SK-N-SH treated with all-trans-retinoic acid at 6 μM for 48 hours (cell line): ENCODE measurements around the gene CBFA2T3.

Experiments
- CREB5 ChIP-seq: fragments of 250-450 bp; sonication (Bioruptor Pico); IDR thresholded peaks from 2 replicates; pipeline ENCODE4 v1.5.1; 2020; ENCODE audit warnings: low read depth, mild to moderate bottlenecking, moderate library complexity
- GLIS3 ChIP-seq: fragments of 250-450 bp; sonication (Bioruptor Pico); IDR thresholded peaks from 2 replicates; pipeline ENCODE4 v1.5.0; 2020; ENCODE audit warnings: mild to moderate bottlenecking, moderate library complexity
- PATZ1 ChIP-seq: fragments of 250-450 bp; sonication (Bioruptor Pico); IDR thresholded peaks from 2 replicates; pipeline ENCODE4 v1.8.0; 2020; ENCODE audit warnings: mild to moderate bottlenecking, moderate library complexity, borderline replicate concordance
- PPARA ChIP-seq: fragments of 250-450 bp; sonication (Bioruptor Pico); IDR thresholded peaks from 2 replicates; pipeline ENCODE4 v1.5.0; 2020; ENCODE audit warnings: mild to moderate bottlenecking, borderline replicate concordance
- RARB ChIP-seq: fragments of 250-450 bp; sonication (Bioruptor Pico); IDR thresholded peaks from 2 replicates; pipeline ENCODE4 v1.8.0; 2021; ENCODE audit warnings: mild to moderate bottlenecking, moderate library complexity
- TOX ChIP-seq: fragments of 250-450 bp; sonication (Bioruptor Pico); IDR thresholded peaks from 2 replicates; pipeline ENCODE4 v1.8.0; 2021; ENCODE audit warnings: mild to moderate bottlenecking, moderate library complexity, borderline replicate concordance
- ZC3H10 ChIP-seq: fragments of 250-450 bp; sonication (Bioruptor Pico); IDR thresholded peaks from 2 replicates; pipeline ENCODE4 v1.5.1; 2021; ENCODE audit warnings: mild to moderate bottlenecking, moderate library complexity
- ZFP3 ChIP-seq: fragments of 250-450 bp; sonication (Bioruptor Pico); IDR thresholded peaks from 2 replicates; pipeline ENCODE4 v1.5.0; 2020; ENCODE audit warnings: mild to moderate bottlenecking, moderate library complexity
- ZFP30 ChIP-seq: fragments of 450-650 bp; formaldehyde crosslinking; IDR thresholded peaks from 2 replicates; pipeline ENCODE4 v1.5.0; 2022; ENCODE audit warnings: mild to moderate bottlenecking, moderate library complexity
- ZNF565 ChIP-seq: fragments of 450-650 bp; formaldehyde crosslinking; conservative IDR thresholded peaks from 2 replicates; pipeline ENCODE4 v1.5.0; 2020; ENCODE audit warnings: low read depth, mild to moderate bottlenecking, moderate library complexity
- ZNF8 ChIP-seq: fragments of 450-650 bp; formaldehyde crosslinking; IDR thresholded peaks from 2 replicates; pipeline ENCODE4 v1.5.0; 2020; ENCODE audit warnings: mild to moderate bottlenecking, moderate library complexity

- no peak for TF ChIP-seq ZNF565
- no peak for TF ChIP-seq RARB (CRISPR knock-in tag)
- TF ChIP-seq ZNF8 (CRISPR knock-in tag) = no peak
- no peak for TF ChIP-seq CREB5
- TF ChIP-seq ZFP3 (CRISPR knock-in tag) = no peak
- TF ChIP-seq PPARA (CRISPR knock-in tag) = no peak
- TF ChIP-seq ZFP30 (CRISPR knock-in tag) = no peak
- no peak for TF ChIP-seq ZC3H10
- TF ChIP-seq PATZ1 = no peak
- no peak for TF ChIP-seq TOX (CRISPR knock-in tag)
- no peak for TF ChIP-seq GLIS3
Measured at GRCh38 chr16:89023151-89023551, 46.1 kb upstream of the CBFA2T3 start.
